PC-3 (cell line): ENCODE results near the gene TRIM44.

Source experiments
- CTCF ChIP-seq: fragments of 300-600 bp; sonication (generic); conservative IDR thresholded peaks from 2 replicates; pipeline ENCODE4 v1.5.1; 2017; ENCODE audit warnings: antibody characterized with exemption, low read depth, mild to moderate bottlenecking, low read length
- EZH2 ChIP-seq: fragments of 300-600 bp; sonication (generic); IDR thresholded peaks from one replicate; pipeline ENCODE4 v1.6.1; 2017; ENCODE audit warnings: antibody characterized with exemption, mild to moderate bottlenecking, low read length; ENCODE audit not compliant: unreplicated experiment
- EZH2phosphoT487 ChIP-seq: fragments of 300-600 bp; sonication (generic); IDR thresholded peaks from 2 replicates; pipeline ENCODE4 v1.6.1; 2018; ENCODE audit warnings: mild to moderate bottlenecking, antibody characterized with exemption, low read length, borderline replicate concordance

GRCh38 chr11:35661534-35661933, 1.0 kb upstream of the TRIM44 start:
- no peak for TF ChIP-seq CTCF
- no peak for TF ChIP-seq EZH2phosphoT487
- TF ChIP-seq EZH2: no peak
